GM18951 (cell line): Measurements from ENCODE around the gene PROKR1.
"Not testable (repeated sequence)": the region's sequence is repeated elsewhere in the genome, so short reads cannot be mapped to it uniquely, and the experiment has no call there.

ENCODE experiments used
- POLR2A ChIP-seq: IDR thresholded peaks from 4 replicates; pipeline ENCODE4 v1.6.1; 2011; ENCODE audit warnings: mild to moderate bottlenecking; ENCODE audit not compliant: insufficient read length, insufficient read depth; ENCODE audit errors: extremely low read depth
- in situ Hi-C: fragments of 300-500 bp; cut with MboI; formaldehyde crosslinking; loops from one replicate; pipeline ENCODE4 v1.12.0; 2022; ENCODE audit warnings: low sequenced_read_pairs, mixed read lengths, inconsistent platforms; ENCODE audit not compliant: unreplicated experiment

The PROKR1 gene

DNA sequence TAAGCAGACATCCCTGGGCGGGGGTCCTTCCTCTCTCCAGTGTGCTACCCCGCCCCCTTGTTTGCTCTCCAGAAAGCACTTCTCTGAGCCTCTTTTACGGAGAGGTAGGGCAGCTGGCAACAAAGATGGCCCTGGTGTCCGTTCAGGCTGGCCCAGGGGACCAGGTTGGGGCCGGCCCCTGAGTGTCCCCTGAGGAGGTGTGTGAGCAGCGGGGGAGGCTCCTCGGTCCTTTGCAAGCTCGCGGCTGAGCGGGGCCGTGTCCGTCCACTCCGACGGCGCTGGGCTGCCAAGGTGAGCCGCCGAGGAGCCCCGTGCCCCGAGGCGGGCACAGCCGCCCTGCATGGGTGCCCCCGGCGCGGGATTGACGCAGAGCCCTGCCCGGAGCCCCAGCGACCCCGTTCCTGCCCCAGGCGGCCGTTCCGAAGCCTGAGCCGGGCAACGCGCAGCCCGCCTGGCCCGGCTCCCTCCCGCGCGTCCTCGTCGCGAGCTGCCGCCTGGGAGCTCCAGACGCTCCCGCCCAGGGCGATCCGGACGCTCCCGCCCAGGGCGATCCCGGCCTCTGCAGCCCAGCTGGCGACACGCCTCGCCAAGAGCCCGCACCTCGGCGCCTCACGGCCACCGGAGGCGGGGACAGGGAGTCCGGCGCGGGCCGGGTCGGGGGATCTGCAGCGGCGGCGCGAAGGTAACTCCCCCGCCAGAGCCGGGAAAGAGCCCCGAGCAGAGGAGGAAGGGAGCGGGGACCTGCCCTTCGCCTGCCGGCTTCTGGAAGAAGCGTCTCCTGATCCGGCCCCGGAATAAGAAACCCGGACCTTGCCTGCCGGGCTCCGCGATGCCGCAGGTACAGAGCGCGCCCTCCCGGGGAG is at the start of gene PROKR1:
Gene PROKR1 (plus strand): TSS at position 569 of the 863 bp plus-strand sequence. CDS start 2,243 bp downstream, outside the sequence.
- TF ChIP-seq POLR2A, result no peak
- in situ Hi-C loops, result no loop called here

DNA sequence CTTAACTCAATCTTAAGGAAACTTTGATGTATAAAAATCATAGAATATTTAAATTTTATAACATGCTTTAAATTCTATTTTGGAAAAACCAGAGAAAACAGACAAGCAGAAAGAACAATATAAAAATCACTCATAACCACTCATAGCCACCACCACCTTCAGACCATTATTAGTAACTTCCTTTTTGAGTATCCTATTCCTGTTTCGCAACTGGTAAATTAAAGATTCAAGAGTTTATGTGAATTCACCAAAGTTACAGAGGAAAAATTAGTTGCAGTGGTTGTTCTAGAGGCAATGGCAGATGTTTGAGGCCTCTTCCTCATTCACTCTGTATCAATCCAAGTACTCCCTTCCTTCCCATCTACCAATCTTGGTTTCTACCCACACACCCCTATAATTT is 49.3 kb upstream of the PROKR1 start:
- no peak for TF ChIP-seq POLR2A
- in situ Hi-C loops, result no loop called here

DNA sequence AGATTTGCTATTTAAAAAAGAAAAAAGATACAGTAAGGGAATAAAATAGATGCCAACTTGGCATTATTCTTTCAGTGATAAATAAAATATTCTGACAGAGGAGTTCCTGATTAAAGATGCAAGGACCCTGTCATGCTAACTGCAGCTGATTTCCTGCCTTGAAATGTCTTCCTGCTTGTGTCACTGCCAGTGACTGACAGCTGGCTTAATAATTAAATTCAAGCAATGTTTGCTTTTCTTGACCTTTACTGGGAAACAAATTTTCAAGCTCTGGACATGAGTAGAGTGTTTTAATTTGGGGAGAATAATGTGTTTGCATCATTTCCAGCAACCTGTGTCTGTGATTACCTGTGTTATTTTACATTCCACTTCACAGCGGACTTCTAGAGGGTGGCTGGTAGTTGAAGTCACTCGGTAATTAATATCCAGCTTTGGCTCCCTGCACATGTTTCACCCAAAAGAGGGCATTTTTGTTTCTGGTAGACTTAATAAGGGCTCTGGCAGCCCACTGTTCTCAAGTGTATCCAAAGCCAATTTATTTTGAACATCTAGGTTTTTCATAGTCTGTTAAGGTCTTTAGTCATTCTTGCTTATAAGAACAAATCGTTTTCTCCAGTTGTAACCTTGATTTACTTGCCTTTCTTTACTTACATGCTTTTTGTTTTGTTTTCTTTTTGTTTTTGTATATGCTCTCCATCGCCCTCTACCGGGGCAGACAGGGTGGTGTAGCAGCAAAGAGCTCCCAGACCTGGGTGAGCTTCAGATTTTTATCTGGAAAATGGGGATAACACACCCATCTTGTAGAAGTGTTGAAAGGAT is 48.5 kb upstream of the PROKR1 start:
- TF ChIP-seq POLR2A, result no peak
- in situ Hi-C loops, result no loop called here

DNA sequence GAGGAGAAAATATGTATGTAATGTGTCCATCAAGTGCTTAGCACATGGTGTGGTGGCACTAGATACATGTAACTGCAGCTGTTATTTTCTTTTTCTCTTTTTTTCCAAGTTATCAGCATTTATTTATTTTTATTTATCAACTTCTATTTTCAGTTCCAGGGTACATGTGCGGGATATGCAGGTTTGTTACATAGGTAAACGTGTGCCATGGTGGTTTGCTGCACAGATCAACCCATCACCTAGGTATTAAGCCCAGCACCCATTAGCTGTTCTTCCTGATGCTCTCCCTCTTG is 47.9 kb upstream of the PROKR1 start:
- in situ Hi-C loops, result not testable (repeated sequence)

DNA sequence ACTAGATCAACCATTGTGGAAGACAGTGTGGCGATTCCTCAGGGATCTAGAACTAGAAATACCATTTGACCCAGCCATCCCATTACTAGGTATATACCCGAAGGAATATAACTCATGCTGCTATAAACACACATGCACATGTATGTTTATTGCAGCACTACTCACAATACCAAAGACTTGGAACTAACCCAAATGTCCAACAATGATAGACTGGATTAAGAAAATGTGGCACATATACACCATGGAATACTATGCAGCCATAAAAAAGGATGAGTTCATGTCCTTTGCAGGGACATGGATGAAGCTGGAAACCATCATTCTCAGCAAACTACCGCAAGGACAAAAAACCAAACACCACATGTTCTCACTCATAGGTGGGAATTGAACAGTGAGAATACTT is 42.9 kb upstream of the PROKR1 start:
- in situ Hi-C loops, result not testable (repeated sequence)

DNA sequence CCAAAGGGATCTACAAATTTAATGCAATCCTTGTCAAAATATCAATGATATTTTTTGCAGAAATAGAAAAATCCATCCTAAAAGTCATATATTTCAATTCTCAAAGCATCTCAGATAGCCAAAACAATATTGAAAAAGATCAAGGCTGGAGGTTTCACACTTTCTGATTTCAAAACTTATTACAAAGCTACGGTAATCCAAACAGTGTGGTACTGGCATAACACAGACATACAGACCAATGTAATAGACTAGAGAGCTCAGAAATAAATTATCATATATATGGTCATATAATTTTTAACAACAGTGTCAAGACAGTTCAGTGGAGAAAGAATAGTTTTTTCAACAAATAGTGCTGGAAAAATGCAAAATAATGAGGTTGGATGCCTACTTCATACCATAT is 40.3 kb upstream of the PROKR1 start:
- TF ChIP-seq POLR2A, result no peak
- in situ Hi-C loops, result no loop called here

DNA sequence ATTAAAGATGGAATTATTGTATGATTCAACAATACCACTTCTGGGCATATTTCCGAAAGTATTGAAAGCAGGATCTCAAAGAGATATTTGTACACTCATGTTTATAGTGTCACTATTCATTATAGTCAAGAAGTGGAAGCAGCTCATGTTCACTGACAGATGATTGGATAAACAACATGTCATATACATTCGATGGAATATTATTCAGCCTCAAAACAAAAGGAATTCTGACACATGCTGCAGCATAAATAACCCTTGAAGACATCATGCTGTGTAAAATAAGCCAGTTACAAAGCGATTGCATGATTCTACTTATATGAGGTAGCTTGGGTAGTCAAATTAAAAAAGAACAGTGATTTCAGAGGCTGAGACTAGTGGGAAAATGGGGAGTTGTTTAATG is 39.3 kb upstream of the PROKR1 start:
- in situ Hi-C loops, result no loop called here

DNA sequence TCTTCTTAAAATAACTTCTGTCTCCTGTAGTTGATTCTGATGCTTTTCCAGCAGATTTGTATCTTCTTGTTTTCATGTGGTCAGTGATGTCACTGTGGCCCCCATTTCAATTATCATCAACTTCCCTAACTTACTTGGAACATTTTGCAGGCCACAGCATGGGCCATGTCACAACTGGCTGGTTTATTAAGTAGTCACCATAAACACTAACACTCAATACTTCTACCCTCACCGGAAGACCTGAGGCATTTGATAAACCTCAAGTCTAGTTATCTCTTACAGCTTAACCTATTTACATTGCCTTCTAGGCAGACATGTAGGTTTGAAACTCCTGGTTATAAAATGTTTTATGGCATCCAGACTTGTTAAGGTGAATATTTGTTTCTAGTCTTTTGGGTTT is 37.4 kb upstream of the PROKR1 start:
- in situ Hi-C loops, result no loop called here
- no peak for TF ChIP-seq POLR2A

More for the DNA sequence above, 39.3 kb upstream of the PROKR1 start:
- no peak for TF ChIP-seq POLR2A

DNA sequence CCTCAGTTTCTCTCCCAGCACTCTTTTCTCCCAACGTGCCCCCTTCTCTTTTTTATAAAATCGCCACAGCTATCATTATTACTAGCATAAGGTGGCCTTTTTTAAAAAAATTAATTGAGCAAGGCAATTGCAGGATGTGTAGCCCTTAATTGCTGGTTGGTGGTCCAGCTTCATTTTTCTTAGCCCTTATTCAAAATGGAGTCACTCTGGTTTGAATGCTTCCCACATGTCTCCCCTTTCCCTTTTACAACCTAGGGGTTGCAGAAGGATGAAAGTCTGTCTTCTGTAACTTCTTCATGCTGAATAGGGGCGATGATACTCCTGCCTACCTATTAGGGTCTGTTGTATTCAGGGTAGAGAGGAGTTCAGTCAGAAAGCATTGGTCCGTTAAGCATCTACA is 36.6 kb upstream of the PROKR1 start:
- in situ Hi-C loops, result no loop called here
- no peak for TF ChIP-seq POLR2A

DNA sequence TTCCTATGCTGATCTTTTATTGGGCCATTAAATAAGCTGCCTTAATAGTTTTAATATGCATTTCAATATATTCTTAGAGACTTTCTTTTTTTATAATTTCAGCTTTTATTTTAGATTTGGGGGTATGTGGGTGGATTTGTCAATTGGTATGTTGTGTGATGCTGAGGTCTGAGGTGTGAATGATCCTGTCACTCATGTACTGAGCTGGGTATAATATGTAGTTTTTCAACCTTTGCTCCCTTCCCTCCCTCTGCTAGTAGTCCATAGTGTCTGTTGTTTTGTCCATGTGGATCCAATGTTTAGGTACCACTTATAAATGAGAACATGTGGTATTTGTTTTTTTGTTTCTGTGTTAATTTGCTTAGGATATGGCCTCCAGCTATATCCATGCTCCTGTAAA is 35.5 kb upstream of the PROKR1 start:
- in situ Hi-C loops, result no loop called here
- no peak for TF ChIP-seq POLR2A

DNA sequence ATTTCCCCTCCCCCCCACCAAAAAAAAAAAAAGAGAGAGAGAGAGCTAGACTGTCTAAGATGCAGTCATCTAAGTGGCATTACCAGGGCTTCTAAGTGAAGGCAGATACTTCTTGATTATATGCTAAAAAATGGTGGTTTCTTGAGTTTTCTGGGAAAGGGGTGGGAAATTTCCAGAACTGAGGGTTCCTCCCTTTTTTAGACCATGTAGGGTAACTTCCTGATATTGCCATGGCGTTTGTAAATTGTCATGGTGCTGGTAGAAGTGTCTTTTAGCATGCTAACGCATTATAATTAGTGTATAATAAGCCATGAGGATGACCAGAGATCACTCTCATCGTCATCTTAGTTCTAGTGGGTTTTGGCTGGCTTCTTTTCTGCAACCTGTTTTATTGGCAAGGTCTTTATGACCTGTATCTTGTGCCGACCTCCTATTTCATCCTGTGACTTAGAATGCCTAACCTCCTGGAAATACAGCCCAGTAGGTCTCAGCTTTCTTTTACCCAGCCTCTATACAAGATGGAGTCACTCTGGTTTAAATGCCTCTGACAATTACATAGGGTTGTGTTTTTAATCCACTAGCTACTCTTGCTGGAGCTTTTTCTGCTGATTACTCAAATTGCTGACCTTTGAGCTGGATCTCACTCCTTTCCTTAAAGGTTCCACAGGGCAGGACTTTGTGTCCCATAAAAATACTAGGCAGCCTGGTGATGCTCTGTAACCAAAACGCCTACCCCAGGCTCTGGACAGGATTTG is 30.4 kb upstream of the PROKR1 start:
- in situ Hi-C loops, result no loop called here

DNA sequence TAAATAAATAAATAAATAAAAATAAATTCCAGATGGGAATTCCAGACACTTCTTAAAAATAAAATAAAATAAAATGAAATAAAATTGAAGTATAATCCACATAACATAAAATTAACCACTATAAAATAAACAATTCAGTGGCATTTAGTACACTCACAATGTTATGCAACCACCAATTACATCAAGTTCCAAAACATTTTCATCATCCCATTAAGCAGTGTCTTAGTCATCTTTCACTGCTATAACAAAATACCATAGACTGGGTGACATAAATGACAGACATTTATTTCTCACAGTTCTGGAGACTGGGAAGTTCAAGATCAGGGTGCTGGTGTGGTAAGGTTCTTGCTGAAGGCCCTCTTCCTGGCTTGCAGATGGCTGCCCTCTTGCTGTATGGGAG is 22.6 kb upstream of the PROKR1 start:
- no peak for TF ChIP-seq POLR2A
- in situ Hi-C loops, result no loop called here

More for the DNA sequence above, 30.4 kb upstream of the PROKR1 start:
- TF ChIP-seq POLR2A, result no peak

DNA sequence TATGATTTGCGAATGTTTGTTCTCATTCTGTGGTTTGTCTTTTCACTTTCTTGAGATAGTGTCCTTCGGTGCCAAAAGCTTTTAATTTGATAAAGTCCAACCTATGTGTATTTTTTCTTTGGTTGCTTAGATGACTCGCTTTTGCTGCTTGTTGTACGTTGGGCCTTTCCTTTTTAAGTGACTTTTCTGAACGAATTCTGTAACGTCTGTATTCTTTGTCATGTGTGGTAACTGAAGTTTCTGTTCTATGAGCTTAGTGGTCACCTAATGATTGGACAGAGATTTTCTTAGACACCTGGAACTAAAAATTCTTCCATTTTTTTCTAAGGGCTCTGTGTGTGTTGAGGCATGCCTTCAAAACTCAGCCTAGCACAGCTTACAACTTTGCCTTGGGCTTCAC is 19.6 kb upstream of the PROKR1 start:
- TF ChIP-seq POLR2A, result no peak
- in situ Hi-C loops, result no loop called here
